Uterus (tissue), 4 donors: ENCODE results near the gene ENTPD7. TPM values are rescaled to one million over a fixed set of nuclear protein-coding genes. Genes with fewer than 3 reads are reported as not detected.

ENCODE experiments used
- DNase-seq, 2 donors: peaks; one replicate each; pipeline ENCODE4 v3.0.0-alpha.2; 2019 to 2020
- H3K27ac ChIP-seq, 2 donors: fragments of 200-600 bp; sonication (generic); 1 replicate in 1 of 2; 2 replicates in 1 of 2; pipeline ENCODE4 v1.5.1; 2016 to 2018
- H3K27me3 ChIP-seq, 2 donors: fragments of 200-600 bp; sonication (generic); one replicate each; pipeline ENCODE4 v1.5.1; 2018 to 2019; ENCODE audit warnings: control low read depth in 1 of 2
- H3K36me3 ChIP-seq, 2 donors: fragments of 200-600 bp; sonication (generic); one replicate each; pipeline ENCODE4 v1.5.1; 2019; ENCODE audit warnings: control low read depth in 1 of 2
- H3K4me1 ChIP-seq, 2 donors: fragments of 200-600 bp; sonication (generic); one replicate each; pipeline ENCODE4 v1.5.1; 2018 to 2019; ENCODE audit warnings: control low read depth in 1 of 2
- H3K4me3 ChIP-seq, 2 donors: fragments of 200-600 bp; sonication (generic); 1 replicate in 1 of 2; 2 replicates in 1 of 2; pipeline ENCODE4 v1.5.1; 2018 to 2019; ENCODE audit warnings: mild to moderate bottlenecking in 1 of 2
- H3K9me3 ChIP-seq, 2 donors: fragments of 200-600 bp; sonication (generic); one replicate each; pipeline ENCODE4 v1.5.1; 2019; ENCODE audit warnings: control low read depth in 1 of 2
- CTCF ChIP-seq, 4 experiments: fragments of 200-600 bp in 2 of 4; fragments of 450-650 bp in 2 of 4; sonication (generic) in 2 of 4; IDR thresholded peaks; one replicate each; pipeline ENCODE4 v1.5.1; 2016 to 2019; ENCODE audit warnings: antibody characterized with exemption in 4 of 4, mild to moderate bottlenecking in 2 of 4, moderate library complexity in 1 of 4
- POLR2A ChIP-seq, 2 donors: fragments of 450-650 bp; IDR thresholded peaks; one replicate each; pipeline ENCODE4 v1.6.1; 2016; ENCODE audit warnings: antibody characterized with exemption in 2 of 2, mild to moderate bottlenecking in 1 of 2, moderate library complexity in 1 of 2
- intact Hi-C: fragments of 100-400 bp; cut with DNase I; formaldehyde crosslinking; loops from one replicate; pipeline ENCODE4 v1.15.1; 2023; ENCODE audit warnings: low total_unique reads
- total RNA-seq, 4 donors: library from RNA; depleted of rRNA in 3 of 4; stranded (reverse); fragments of >200 nt in 3 of 4; gene quantifications; one replicate each; pipeline versions ENCODE4 v1.1.0 to v1.2.4, GENCODE V29; 2014 to 2023
- donor health status: DM: yes; HTN: yes; CAD: no.

Gene ENTPD7
- total RNA-seq, 4 donors from 2014 or later, result 0.26 to 25.2 (median 5.0) TPM

- no peaks in the 10 kb centered on the region for H3K9me3 ChIP-seq
- no peaks in the 10 kb centered on the region for H3K4me1 ChIP-seq
- H3K27ac ChIP-seq, result peak overlapping the region in 1 of 2 donors; percentile 37
- no peak for DNase-seq
- H3K36me3 ChIP-seq, result no peaks in the 10 kb centered on the region
- TF ChIP-seq CTCF (IDR thresholded peaks at IDR 0.05) (no peak), POLR2A (IDR thresholded peaks at IDR 0.05) (no peak)
- H3K27me3 ChIP-seq, result no peaks in the 10 kb centered on the region
- intact Hi-C loops, result no loop called here
- H3K4me3 ChIP-seq, result no peak overlapping the region
These were observed 17.1 kb downstream of the ENTPD7 start for GRCh38 chr10:99676426-99676825.

- Histone ChIP-seq H3K4me3 (no peak overlapping the region), H3K9me3 (no peaks in the 10 kb centered on the region), H3K27me3 (no peaks in the 10 kb centered on the region), H3K4me1 (no peaks in the 10 kb centered on the region), H3K36me3 (no peaks in the 10 kb centered on the region), H3K27ac (no peak overlapping the region)
- intact Hi-C loops, result no loop called here
- no peak for DNase-seq
- TF ChIP-seq POLR2A (IDR thresholded peaks at IDR 0.05) (no peak), CTCF (IDR thresholded peaks at IDR 0.05) (no peak)
These were observed 17.6 kb downstream of the ENTPD7 start for GRCh38 chr10:99676895-99677294.

- H3K4me1 ChIP-seq, result no peaks in the 10 kb centered on the region
- no peaks in the 10 kb centered on the region for H3K9me3 ChIP-seq
- no peaks in the 10 kb centered on the region for H3K27me3 ChIP-seq
- intact Hi-C loops, result no loop called here
- H3K36me3 ChIP-seq, result no peaks in the 10 kb centered on the region
- no peak for TF ChIP-seq POLR2A (IDR thresholded peaks at IDR 0.05)
- TF ChIP-seq CTCF (IDR thresholded peaks at IDR 0.05), result no peak
- DNase-seq, result no peak
- H3K4me3 ChIP-seq, result no peak overlapping the region
- H3K27ac ChIP-seq, result no peak overlapping the region
These were observed 19.6 kb downstream of the ENTPD7 start for GRCh38 chr10:99678921-99679320.

GRCh38 chr10:99681553-99681952, 22.2 kb downstream of the ENTPD7 start:
- Histone ChIP-seq H3K36me3 (no peaks in the 10 kb centered on the region), H3K27ac (no peak overlapping the region), H3K4me1 (no peaks in the 10 kb centered on the region), H3K27me3 (no peaks in the 10 kb centered on the region), H3K9me3 (no peaks in the 10 kb centered on the region), H3K4me3 (no peak overlapping the region)
- intact Hi-C loops, result no loop called here
- no peak for DNase-seq
- TF ChIP-seq POLR2A (IDR thresholded peaks at IDR 0.05), result no peak

- intact Hi-C loops, result no loop called here
- Histone ChIP-seq H3K4me3 (no peak overlapping the region), H3K27ac (no peak overlapping the region), H3K4me1 (no peaks in the 10 kb centered on the region), H3K9me3 (no peaks in the 10 kb centered on the region), H3K27me3 (no peaks in the 10 kb centered on the region), H3K36me3 (no peaks in the 10 kb centered on the region)
- DNase-seq, result no peak
- no peak for TF ChIP-seq POLR2A (IDR thresholded peaks at IDR 0.05)
- TF ChIP-seq CTCF (IDR thresholded peaks at IDR 0.05), result no peak
These were observed 22.7 kb downstream of the ENTPD7 start for GRCh38 chr10:99682032-99682431.

- no peaks in the 10 kb centered on the region for H3K36me3 ChIP-seq
- no peaks in the 10 kb centered on the region for H3K4me1 ChIP-seq
- H3K4me3 ChIP-seq, result no peak overlapping the region
- no peaks in the 10 kb centered on the region for H3K9me3 ChIP-seq
- no peak overlapping the region for H3K27ac ChIP-seq
- no peak for TF ChIP-seq POLR2A (IDR thresholded peaks at IDR 0.05)
- TF ChIP-seq CTCF (IDR thresholded peaks at IDR 0.05), result no peak
- no peaks in the 10 kb centered on the region for H3K27me3 ChIP-seq
- intact Hi-C loops, result no loop called here
- DNase-seq, result no peak
These were observed 23.4 kb downstream of the ENTPD7 start for GRCh38 chr10:99682752-99683151.
